Mesenchymal stem cell (in vitro differentiated cells and primary cell): ENCODE data around the gene CSNK1D.
A peak's percentile ranks its signal among the peaks of the same experiment; 100 is the strongest.

Experiments used
- DNase-seq: peaks from one replicate; pipeline ENCODE4 v3.0.0-alpha.2; 2013
- H2AFZ ChIP-seq: one replicate; pipeline ENCODE4 v1.6.1; 2013; ENCODE audit warnings: low read depth, mild to moderate bottlenecking, control low read depth, inconsistent platforms, low read length, moderate library complexity
- H2AK5ac ChIP-seq: 2 replicates; pipeline ENCODE4 v1.6.1; 2013; ENCODE audit warnings: low read length, moderate library complexity, mild to moderate bottlenecking, inconsistent platforms; ENCODE audit not compliant: severe bottlenecking
- H2BK120ac ChIP-seq: one replicate; pipeline ENCODE4 v1.6.1; 2013; ENCODE audit warnings: low read depth, mild to moderate bottlenecking, inconsistent platforms, low read length, moderate library complexity
- H2BK12ac ChIP-seq, 2 experiments: one replicate each; pipeline ENCODE4 v1.6.1; 2013; ENCODE audit warnings: inconsistent platforms in 2 of 2, low read length in 2 of 2, mild to moderate bottlenecking in 2 of 2, moderate library complexity in 2 of 2, control low read depth in 1 of 2
- H2BK15ac ChIP-seq: one replicate; pipeline ENCODE4 v1.6.1; 2013; ENCODE audit warnings: mild to moderate bottlenecking, low read depth, inconsistent platforms; ENCODE audit not compliant: poor library complexity, severe bottlenecking
- H2BK5ac ChIP-seq: 2 replicates; pipeline ENCODE4 v1.6.1; 2013; ENCODE audit warnings: low read depth, mild to moderate bottlenecking, low read length, control low read depth, inconsistent platforms; ENCODE audit not compliant: poor library complexity, severe bottlenecking
- H3K14ac ChIP-seq, 2 experiments: one replicate each; pipeline ENCODE4 v1.6.1; 2013; ENCODE audit warnings: inconsistent platforms in 2 of 2, low read length in 2 of 2, control low read depth in 1 of 2, mild to moderate bottlenecking in 1 of 2, moderate library complexity in 1 of 2
- H3K18ac ChIP-seq, 2 experiments: one replicate each; pipeline ENCODE4 v1.6.1; 2013; ENCODE audit warnings: inconsistent platforms in 2 of 2, low read length in 2 of 2, control low read depth in 1 of 2, low read depth in 1 of 2, mild to moderate bottlenecking in 1 of 2
- H3K23ac ChIP-seq, 2 experiments: one replicate each; pipeline ENCODE4 v1.6.1; 2013; ENCODE audit warnings: inconsistent platforms in 2 of 2, low read length in 2 of 2, mild to moderate bottlenecking in 2 of 2, moderate library complexity in 2 of 2, control low read depth in 1 of 2
- H3K27ac ChIP-seq: 2 replicates; pipeline ENCODE4 v1.5.1; 2013; ENCODE audit warnings: mild to moderate bottlenecking, moderate library complexity, low read length, control low read depth, inconsistent platforms; ENCODE audit not compliant: poor library complexity, severe bottlenecking
- H3K27me3 ChIP-seq, 2 experiments: 2 replicates each; pipeline versions ENCODE4 v1.6.1 to v1.7.0; 2013; ENCODE audit warnings: low read length in 2 of 2, mild to moderate bottlenecking in 2 of 2, moderate library complexity in 2 of 2, control low read depth in 1 of 2, inconsistent platforms in 1 of 2; ENCODE audit not compliant: control insufficient read depth in 1 of 2, insufficient read depth in 1 of 2
- H3K36me3 ChIP-seq, 2 experiments: 2 replicates each; pipeline versions ENCODE4 v1.6.1 to v1.7.0; 2013; ENCODE audit warnings: low read length in 2 of 2, control low read depth in 1 of 2, inconsistent platforms in 1 of 2, low read depth in 1 of 2, mild to moderate bottlenecking in 1 of 2; ENCODE audit not compliant: insufficient read depth in 2 of 2, control insufficient read depth in 1 of 2
- H3K4ac ChIP-seq, 2 experiments: one replicate each; pipeline ENCODE4 v1.6.1; 2013; ENCODE audit warnings: inconsistent platforms in 2 of 2, low read length in 2 of 2, mild to moderate bottlenecking in 2 of 2, moderate library complexity in 2 of 2, control low read depth in 1 of 2, low read depth in 1 of 2
- H3K4me1 ChIP-seq: 2 replicates; pipeline ENCODE4 v1.6.1; 2013; ENCODE audit warnings: low read depth, low read length, control low read depth; ENCODE audit not compliant: control insufficient read depth, insufficient read depth
- H3K4me2 ChIP-seq: 2 replicates; pipeline ENCODE4 v1.6.1; 2013; ENCODE audit warnings: low read length, mild to moderate bottlenecking, inconsistent platforms; ENCODE audit not compliant: poor library complexity, severe bottlenecking
- H3K4me3 ChIP-seq, 2 experiments: 2 replicates each; pipeline versions ENCODE4 v1.5.1 to v1.7.0; 2013; ENCODE audit warnings: low read length in 2 of 2, mild to moderate bottlenecking in 2 of 2, control low read depth in 1 of 2, low read depth in 1 of 2; ENCODE audit not compliant: insufficient read depth in 1 of 2
- H3K79me1 ChIP-seq: replicated peaks from 2 replicates; pipeline ENCODE4 v1.6.1; 2013; ENCODE audit warnings: mild to moderate bottlenecking, control low read depth, low read length, inconsistent platforms; ENCODE audit not compliant: poor library complexity, severe bottlenecking
- H3K9ac ChIP-seq: 2 replicates; pipeline ENCODE4 v1.7.0; 2013; ENCODE audit warnings: mild to moderate bottlenecking, low read length, moderate library complexity
- H3K9me3 ChIP-seq: 2 replicates; pipeline ENCODE4 v1.7.0; 2013; ENCODE audit warnings: mild to moderate bottlenecking, low read length; ENCODE audit not compliant: control insufficient read depth
- H4K8ac ChIP-seq: one replicate; pipeline ENCODE4 v1.6.1; 2013; ENCODE audit warnings: inconsistent platforms, mild to moderate bottlenecking, low read length, moderate library complexity
- H4K91ac ChIP-seq: one replicate; pipeline ENCODE4 v1.6.1; 2013; ENCODE audit warnings: mild to moderate bottlenecking, low read length, inconsistent platforms
- WGBS: methylation state at CpG from one replicate; pipeline ENCODE4 v1.1.7; 2013; ENCODE audit warnings: mixed read lengths; 5-methylcytosine and 5-hydroxymethylcytosine counted together

Gene CSNK1D

DNA sequence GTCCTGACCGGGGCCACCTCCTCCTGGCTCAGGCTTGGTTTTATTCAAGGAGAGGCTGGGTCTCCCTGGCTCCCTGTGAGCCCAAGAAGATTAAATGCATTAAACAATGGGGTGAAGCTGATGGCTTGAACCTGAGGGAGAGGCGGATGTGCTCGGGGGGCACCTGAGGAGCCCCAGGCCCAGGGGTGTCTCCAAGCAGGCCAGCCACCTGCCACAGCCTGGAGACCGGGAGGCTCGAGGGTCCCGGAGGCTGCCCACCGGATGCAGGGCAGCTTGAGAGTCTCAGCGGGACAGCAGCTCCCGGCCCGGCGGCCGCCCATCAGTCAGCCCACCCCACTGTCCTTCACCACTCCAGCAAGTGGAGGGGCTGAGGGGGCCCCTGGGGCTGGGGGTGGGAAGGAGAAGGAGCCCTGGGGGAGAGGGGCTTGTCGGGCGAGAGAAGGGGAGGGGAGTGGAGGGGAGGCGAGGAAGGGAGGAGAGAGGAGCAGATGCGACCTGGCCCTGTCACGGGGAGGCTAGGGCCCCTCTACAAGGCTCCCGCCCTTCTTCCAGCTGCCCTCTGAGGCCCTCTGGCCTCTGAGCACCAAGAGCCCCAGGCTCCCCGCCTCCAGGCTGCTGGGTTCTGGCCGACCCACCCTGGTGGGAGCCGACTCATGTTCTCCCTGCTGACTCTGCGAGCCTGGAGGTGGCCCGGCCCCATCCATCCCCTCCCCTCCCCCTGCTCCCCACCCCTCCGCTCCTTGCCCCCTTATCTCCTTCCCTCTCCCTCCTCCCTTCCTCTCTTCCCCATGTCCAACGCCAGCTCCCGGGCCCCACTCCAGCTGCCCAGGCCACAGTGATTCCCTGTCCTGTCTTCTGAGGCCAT is 30.7 kb upstream of the CSNK1D start:
- Histone ChIP-seq H2BK15ac (no peak overlapping the region), H3K4me2 (no peak overlapping the region), H3K27ac (no peak overlapping the region), H3K36me3 (no peaks in the 10 kb centered on the region), H3K79me1 (no peaks in the 10 kb centered on the region), H3K4me3 (no peak overlapping the region), H2BK12ac (no peak overlapping the region), H3K9ac (no peak overlapping the region), H4K91ac (no peak overlapping the region), H2BK5ac (no peak overlapping the region), H3K14ac (no peak overlapping the region), H3K4me1 (peaks cover 18% of the 10 kb centered on the region), H3K27me3 (peaks cover 8 to 20% of the 10 kb centered on the region in 2 experiments), H3K9me3 (no peaks in the 10 kb centered on the region), H3K23ac (no peak overlapping the region), H2BK120ac (no peak overlapping the region), H2AK5ac (no peak overlapping the region), H4K8ac (no peak overlapping the region), H3K4ac (no peak overlapping the region), H3K18ac (no peak overlapping the region), H2AFZ (no peak overlapping the region)
- DNase-seq, result no peak
- WGBS, result 53% methylated on average over 12 of the region's 26 CpGs

DNA sequence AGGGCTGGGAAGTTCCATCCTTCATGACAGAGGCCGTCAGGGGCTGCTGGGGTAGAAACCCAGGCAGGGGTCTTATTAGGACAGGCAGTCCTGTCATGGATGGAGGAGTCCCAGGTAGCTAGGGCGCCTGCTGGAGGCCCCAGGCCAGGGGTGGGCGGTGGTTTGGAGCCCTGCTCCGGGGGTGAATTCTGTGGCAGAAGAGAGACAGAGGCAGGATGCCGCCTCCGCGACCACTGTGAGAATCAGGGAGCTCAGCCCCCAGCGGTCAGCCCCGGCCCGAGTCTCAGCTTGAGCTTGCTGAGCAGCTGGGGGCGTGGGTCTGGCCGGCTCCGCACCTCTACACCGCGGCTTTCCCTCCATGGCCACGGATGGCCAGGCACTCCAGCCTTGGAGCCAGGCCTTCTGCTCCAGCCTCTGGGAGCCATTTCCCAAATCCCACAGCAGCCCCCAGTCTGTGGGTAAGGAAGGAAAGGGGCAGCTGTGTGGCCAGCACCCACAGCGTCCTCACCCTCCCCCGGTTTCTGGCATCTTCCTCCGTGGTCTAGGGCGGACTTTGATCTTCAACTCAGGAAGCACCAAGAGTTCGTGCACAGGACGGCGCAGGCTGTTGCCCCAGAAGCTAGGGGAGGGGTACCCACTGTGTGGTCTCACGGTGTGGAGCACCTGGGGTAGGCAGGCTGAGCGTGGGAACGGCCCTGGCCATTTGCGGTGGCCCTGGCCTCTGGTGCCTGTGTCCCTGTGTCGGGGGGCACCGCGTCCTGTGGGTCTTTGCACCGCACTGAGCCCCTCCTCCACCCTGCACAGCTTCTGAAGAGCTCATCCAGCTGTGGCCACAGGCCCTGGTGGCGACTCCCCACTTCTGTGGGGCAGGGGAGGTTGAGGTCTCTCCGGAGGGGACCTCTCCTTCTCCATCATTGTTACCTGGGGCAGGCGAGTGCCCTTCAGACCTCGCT is 29.8 kb upstream of the CSNK1D start:
- no peak overlapping the region for H2BK5ac ChIP-seq
- H3K79me1 ChIP-seq, result no peaks in the 10 kb centered on the region
- no peak overlapping the region for H2BK120ac ChIP-seq
- H3K27ac ChIP-seq, result no peak overlapping the region
- no peak overlapping the region for H4K8ac ChIP-seq
- H3K4ac ChIP-seq, result peak overlapping the region in 1 of 2 experiments; percentile 64
- no peak overlapping the region for H3K4me2 ChIP-seq
- no peak overlapping the region for H2AFZ ChIP-seq
- no peak for DNase-seq
- H3K4me1 ChIP-seq, result peaks cover 24% of the 10 kb centered on the region
- no peaks in the 10 kb centered on the region for H3K36me3 ChIP-seq
- no peak overlapping the region for H2AK5ac ChIP-seq
- 89% methylated on average over 27 of the region's 35 CpGs for WGBS
- no peak overlapping the region for H3K9ac ChIP-seq
- no peak overlapping the region for H2BK12ac ChIP-seq
- no peak overlapping the region for H2BK15ac ChIP-seq
- H4K91ac ChIP-seq, result no peak overlapping the region
- H3K23ac ChIP-seq, result no peak overlapping the region
- no peak overlapping the region for H3K14ac ChIP-seq
- no peak overlapping the region for H3K18ac ChIP-seq
- peak overlapping the region in 1 of 2 experiments; percentile 14 for H3K4me3 ChIP-seq
- H3K27me3 ChIP-seq, result peaks cover 0 to 12% of the 10 kb centered on the region in 2 experiments
- H3K9me3 ChIP-seq, result no peaks in the 10 kb centered on the region

DNA sequence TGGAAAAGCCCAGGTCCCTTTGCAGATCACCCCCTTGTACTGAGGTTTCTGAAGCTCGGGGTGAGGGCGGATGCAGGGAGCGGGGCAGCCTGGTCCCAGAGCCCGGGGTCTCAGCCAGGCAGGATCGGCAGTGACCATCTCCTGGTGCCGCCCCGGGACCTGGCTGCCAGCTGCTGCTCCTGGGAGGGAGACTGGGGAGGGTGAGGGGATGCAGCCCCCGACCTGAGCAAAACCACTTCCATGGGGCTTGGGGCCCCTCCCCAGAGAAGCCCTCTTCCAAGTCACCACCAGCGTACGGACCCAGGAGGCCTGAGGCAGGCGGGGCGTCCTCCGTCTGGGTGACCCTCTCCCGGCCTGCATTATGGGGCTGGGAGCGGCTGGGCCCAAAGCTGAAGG is 29.1 kb upstream of the CSNK1D start:
- H3K4ac ChIP-seq, result no peak overlapping the region
- no peak overlapping the region for H3K4me2 ChIP-seq
- H2BK120ac ChIP-seq, result no peak overlapping the region
- peaks cover 0 to 6% of the 10 kb centered on the region in 2 experiments for H3K27me3 ChIP-seq
- H3K9ac ChIP-seq, result no peak overlapping the region
- H3K4me1 ChIP-seq, result peaks cover 30% of the 10 kb centered on the region
- H3K18ac ChIP-seq, result no peak overlapping the region
- no peak overlapping the region for H3K4me3 ChIP-seq
- no peak overlapping the region for H3K27ac ChIP-seq
- no peak overlapping the region for H3K23ac ChIP-seq
- H3K79me1 ChIP-seq, result no peaks in the 10 kb centered on the region
- WGBS, result 96% methylated on average over 13 of the region's 15 CpGs
- H2BK12ac ChIP-seq, result no peak overlapping the region
- H3K14ac ChIP-seq, result no peak overlapping the region
- no peaks in the 10 kb centered on the region for H3K36me3 ChIP-seq
- no peaks in the 10 kb centered on the region for H3K9me3 ChIP-seq
- no peak overlapping the region for H2AFZ ChIP-seq
- H2BK15ac ChIP-seq, result no peak overlapping the region
- no peak overlapping the region for H2AK5ac ChIP-seq
- no peak overlapping the region for H2BK5ac ChIP-seq
- H4K91ac ChIP-seq, result no peak overlapping the region
- no peak for DNase-seq
- H4K8ac ChIP-seq, result no peak overlapping the region
